GM18861 (cell line): ENCODE measurements around the gene CALB2.
A peak's percentile ranks its signal among the peaks of the same experiment; 100 is the strongest.
"Not testable (repeated sequence)": the region's sequence is repeated elsewhere in the genome, so short reads cannot be mapped to it uniquely, and the experiment has no call there.

Experiments
- ATAC-seq: cut with Tn5 transposase; IDR thresholded peaks from one replicate; pipeline ENCODE4 v1.9.1; 2021; ENCODE audit not compliant: unreplicated experiment

The CALB2 gene

GRCh38 chr16:71358464-71358998 lies at the start of gene CALB2:
Gene CALB2 (plus strand): TSS chr16:71358723. CDS start chr16:71358793, 70 bp downstream.
- peak; percentile 84 for ATAC-seq

GRCh38 chr16:71311553-71312158 lies 46.9 kb upstream of the CALB2 start:
- no peak for ATAC-seq

GRCh38 chr16:71313591-71313990 lies 44.9 kb upstream of the CALB2 start:
- not testable (repeated sequence) for ATAC-seq

- no peak for ATAC-seq
These were observed 43.3 kb upstream of the CALB2 start for GRCh38 chr16:71315269-71315668.

- ATAC-seq: no peak
These were observed 38.5 kb upstream of the CALB2 start for GRCh38 chr16:71319999-71320398.

- ATAC-seq: no peak
These were observed 30.8 kb upstream of the CALB2 start for GRCh38 chr16:71327720-71328119.

- no peak for ATAC-seq
These were observed 30.4 kb upstream of the CALB2 start for GRCh38 chr16:71328151-71328550.

- no peak for ATAC-seq
These were observed 20.9 kb upstream of the CALB2 start for GRCh38 chr16:71337631-71338030.

GRCh38 chr16:71338193-71338592 lies 20.3 kb upstream of the CALB2 start:
- no peak for ATAC-seq

- no peak for ATAC-seq
These were observed 19.9 kb upstream of the CALB2 start for GRCh38 chr16:71338632-71339031.

GRCh38 chr16:71339236-71340171 lies 19.0 kb upstream of the CALB2 start:
- ATAC-seq: no peak

GRCh38 chr16:71340406-71340805 lies 18.1 kb upstream of the CALB2 start:
- no peak for ATAC-seq

GRCh38 chr16:71341881-71342280 lies 16.6 kb upstream of the CALB2 start:
- no peak for ATAC-seq

GRCh38 chr16:71343078-71343477 lies 15.4 kb upstream of the CALB2 start:
- ATAC-seq: no peak

- ATAC-seq: no peak
These were observed 14.1 kb upstream of the CALB2 start for GRCh38 chr16:71344315-71344905.

- no peak for ATAC-seq
These were observed 13.5 kb upstream of the CALB2 start for GRCh38 chr16:71345031-71345430.

- no peak for ATAC-seq
These were observed 11.4 kb upstream of the CALB2 start for GRCh38 chr16:71347146-71347545.

GRCh38 chr16:71348262-71349085 lies 10.0 kb upstream of the CALB2 start:
- no peak for ATAC-seq

GRCh38 chr16:71350821-71351557 lies 7.5 kb upstream of the CALB2 start:
- ATAC-seq: no peak

GRCh38 chr16:71351558-71351901 lies 7.0 kb upstream of the CALB2 start:
- ATAC-seq: no peak
